ENCODE measurements around the gene SESTD1. TPM values are rescaled to one million over a fixed set of nuclear protein-coding genes. Genes with fewer than 3 reads are reported as not detected.

Gene SESTD1
- total and polyA plus RNA-seq, 2 of the 13 experiments (the other 11 are each of a cell fraction or from before 2014, with no cell fraction given): 74.4 to 101 TPM

GRCh38 chr2:179285060-179285459, 20.4 kb upstream of the SESTD1 start (continued):
- TF ChIP-seq HMG20B (CRISPR knock-in tag; conservative IDR thresholded peaks at IDR 0.05) (no peak), CEBPG (CRISPR knock-in tag; IDR thresholded peaks at IDR 0.05) (no peak), HMGXB3 (CRISPR knock-in tag; IDR thresholded peaks at IDR 0.05; ENCODE audit: borderline replicate concordance) (no peak), SP5 (CRISPR knock-in tag; IDR thresholded peaks at IDR 0.05; ENCODE audit: borderline replicate concordance, low read depth) (no peak), KDM2A (CRISPR knock-in tag; IDR thresholded peaks at IDR 0.05; ENCODE audit: borderline replicate concordance, low read depth) (no peak), SIX1 (CRISPR knock-in tag; IDR thresholded peaks at IDR 0.05; ENCODE audit: borderline replicate concordance) (no peak), ZNF142 (CRISPR knock-in tag; IDR thresholded peaks at IDR 0.05) (no peak), ARNT (IDR thresholded peaks at IDR 0.05) (no peak), CC2D1A (CRISPR knock-in tag; IDR thresholded peaks at IDR 0.05) (no peak), MTA1 (CRISPR knock-in tag; IDR thresholded peaks at IDR 0.05; ENCODE audit: borderline replicate concordance) (no peak), NBN (conservative IDR thresholded peaks at IDR 0.05) (no peak), ZSCAN12 (CRISPR knock-in tag; IDR thresholded peaks at IDR 0.05) (no peak)
- TF ChIP-seq, protein P1, sequence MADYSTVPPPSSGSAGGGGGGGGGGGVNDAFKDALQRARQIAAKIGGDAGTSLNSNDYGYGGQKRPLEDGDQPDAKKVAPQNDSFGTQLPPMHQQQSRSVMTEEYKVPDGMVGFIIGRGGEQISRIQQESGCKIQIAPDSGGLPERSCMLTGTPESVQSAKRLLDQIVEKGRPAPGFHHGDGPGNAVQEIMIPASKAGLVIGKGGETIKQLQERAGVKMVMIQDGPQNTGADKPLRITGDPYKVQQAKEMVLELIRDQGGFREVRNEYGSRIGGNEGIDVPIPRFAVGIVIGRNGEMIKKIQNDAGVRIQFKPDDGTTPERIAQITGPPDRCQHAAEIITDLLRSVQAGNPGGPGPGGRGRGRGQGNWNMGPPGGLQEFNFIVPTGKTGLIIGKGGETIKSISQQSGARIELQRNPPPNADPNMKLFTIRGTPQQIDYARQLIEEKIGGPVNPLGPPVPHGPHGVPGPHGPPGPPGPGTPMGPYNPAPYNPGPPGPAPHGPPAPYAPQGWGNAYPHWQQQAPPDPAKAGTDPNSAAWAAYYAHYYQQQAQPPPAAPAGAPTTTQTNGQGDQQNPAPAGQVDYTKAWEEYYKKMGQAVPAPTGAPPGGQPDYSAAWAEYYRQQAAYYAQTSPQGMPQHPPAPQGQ (CRISPR knock-in tag; IDR thresholded peaks at IDR 0.05; ENCODE audit: borderline replicate concordance): no peak

Data from HepG2 (cell line).